ENCODE measurements around the gene CDH3.

- no peak for TF ChIP-seq EZH2 (IDR thresholded peaks at IDR 0.05; ENCODE audit: low read length, missing control alignments)
- TF ChIP-seq CTCF (conservative IDR thresholded peaks at IDR 0.05 in 1 of 2, IDR thresholded peaks at IDR 0.05 in 1 of 2; ENCODE audit: low read depth in 1 of 2, low read length in 2 of 2), result no peak
These were observed 51.4 kb downstream of the CDH3 start for GRCh38 chr16:68696514-68696913.
